HepG2 (cell line): ENCODE results near the gene MXRA7. TPM values are rescaled to one million over a fixed set of nuclear protein-coding genes. Genes with fewer than 3 reads are reported as not detected.

Experiments
- ARHGAP35 ChIP-seq: sonication (generic); formaldehyde crosslinking; IDR thresholded peaks from 2 replicates; pipeline ENCODE4 v1.9.0; 2022; ENCODE audit warnings: mild to moderate bottlenecking, inconsistent platforms, moderate library complexity, missing genetic modification reagents, borderline replicate concordance
- HNRNPK ChIP-seq: fragments of 200-400 bp; formaldehyde crosslinking; IDR thresholded peaks from 2 replicates; pipeline ENCODE4 v1.6.1; 2018; ENCODE audit warnings: low read length, low read depth, moderate library complexity, mild to moderate bottlenecking; ENCODE audit not compliant: poor library complexity, severe bottlenecking
- IKZF4 ChIP-seq: sonication (generic); formaldehyde crosslinking; IDR thresholded peaks from 2 replicates; pipeline ENCODE4 v1.5.1; 2020; ENCODE audit warnings: borderline replicate concordance, mild to moderate bottlenecking, low read depth, missing genetic modification reagents; ENCODE audit errors: not compliant biosample characterization
- JUND ChIP-seq: sonication (generic); formaldehyde crosslinking; IDR thresholded peaks from 2 replicates; pipeline ENCODE4 v1.8.0; 2022; ENCODE audit warnings: mild to moderate bottlenecking, missing genetic modification reagents
- KLF12 ChIP-seq: sonication (generic); formaldehyde crosslinking; IDR thresholded peaks from 2 replicates; pipeline ENCODE4 v1.4.0; 2020; ENCODE audit warnings: missing genetic modification reagents, borderline replicate concordance
- PHF5A ChIP-seq: IDR thresholded peaks from one replicate; pipeline ENCODE4 v1.6.1; 2018; ENCODE audit warnings: low read depth, missing genetic modification reagents; ENCODE audit not compliant: unreplicated experiment
- TIGD3 ChIP-seq: sonication (generic); formaldehyde crosslinking; IDR thresholded peaks from 2 replicates; pipeline ENCODE4 v1.5.1; 2020; ENCODE audit warnings: mild to moderate bottlenecking, missing genetic modification reagents, borderline replicate concordance
- ZNF121 ChIP-seq: sonication (generic); formaldehyde crosslinking; IDR thresholded peaks from 2 replicates; pipeline ENCODE4 v1.5.0; 2020; ENCODE audit warnings: mild to moderate bottlenecking, missing genetic modification reagents
- ZNF569 ChIP-seq: sonication (generic); formaldehyde crosslinking; IDR thresholded peaks from 2 replicates; pipeline ENCODE4 v1.5.0; 2020; ENCODE audit warnings: mild to moderate bottlenecking, missing genetic modification reagents, moderate library complexity, borderline replicate concordance
- ZNF614 ChIP-seq: IDR thresholded peaks from 2 replicates; pipeline ENCODE4 v1.6.1; 2018; ENCODE audit warnings: missing biosample characterization, missing genetic modification reagents, inconsistent platforms, borderline replicate concordance
- ZNF619 ChIP-seq: sonication (generic); formaldehyde crosslinking; IDR thresholded peaks from 2 replicates; pipeline ENCODE4 v1.4.0; 2020; ENCODE audit warnings: mild to moderate bottlenecking, missing genetic modification reagents
- ZNF7 ChIP-seq: IDR thresholded peaks from 2 replicates; pipeline ENCODE4 v1.6.1; 2016; ENCODE audit warnings: missing biosample characterization, missing genetic modification reagents
- ZNF841 ChIP-seq: sonication (generic); formaldehyde crosslinking; IDR thresholded peaks from 2 replicates; pipeline ENCODE4 v1.8.1; 2023; ENCODE audit warnings: missing genetic modification reagents, borderline replicate concordance
- polyA plus RNA-seq, 8 experiments: library from polyadenylated mRNA; depleted of rRNA in 3 of 8; stranded (reverse) in 7 of 8; unstranded in 1 of 8; fragments of >200 nt; fragmentation: Illumina TruSeq in 4 of 8; extraction: Trizol in 4 of 8; gene quantifications; 2 replicates each; pipeline versions ENCODE4 v1.2.1 to v1.2.3, GENCODE V29; 2011 to 2016; ENCODE audit warnings: low read depth in 4 of 8, missing spikeins in 1 of 8, mixed read lengths in 1 of 8; ENCODE audit not compliant: insufficient read depth in 1 of 8
- total RNA-seq, 5 experiments: library from RNA; depleted of rRNA; stranded (reverse); fragments of >200 nt; fragmentation: Illumina TruSeq; extraction: Trizol; gene quantifications; 2 replicates each; pipeline ENCODE4 v1.2.3, GENCODE V29; 2016; ENCODE audit warnings: low read depth in 1 of 5
- TF ChIP-seq, protein P1 (sequence below): IDR thresholded peaks from 2 replicates; pipeline ENCODE4 v1.6.1; 2016; ENCODE audit warnings: low read depth
- TF ChIP-seq, protein P2 (sequence below): sonication (generic); IDR thresholded peaks from 2 replicates; pipeline ENCODE4 v1.6.1; 2016; ENCODE audit warnings: low read depth, borderline replicate concordance

The MXRA7 gene
- total and polyA plus RNA-seq, 2 of the 13 experiments (the other 11 are each of a cell fraction or from before 2014, with no cell fraction given): 44.8 to 112 TPM

DNA sequence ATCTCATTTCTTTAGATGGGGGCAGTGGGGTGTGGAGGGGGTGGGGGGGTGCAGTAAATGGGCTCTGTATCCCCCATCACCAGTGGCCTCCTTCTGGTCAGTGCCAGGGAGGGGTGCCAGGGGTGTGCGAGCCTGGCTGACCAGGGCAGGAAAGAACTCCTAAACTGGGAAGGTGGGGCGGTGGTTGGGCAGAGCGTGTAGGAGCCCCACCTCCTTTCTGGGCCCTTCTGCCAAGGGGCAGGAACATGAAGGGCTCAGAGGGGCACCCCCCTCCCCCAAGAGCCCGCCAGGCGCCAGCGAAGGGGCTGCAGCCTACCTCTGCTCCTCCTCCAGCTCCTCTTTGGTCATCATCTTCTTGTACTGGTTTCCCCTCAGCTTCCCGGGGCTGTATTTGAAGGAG, 26.0 kb downstream of the MXRA7 start (continued):
- TF ChIP-seq PHF5A (CRISPR knock-in tag): no peak
- no peak for TF ChIP-seq JUND
- TF ChIP-seq ARHGAP35 (CRISPR knock-in tag): no peak
- no peak for TF ChIP-seq ZNF7 (CRISPR knock-in tag)
- TF ChIP-seq KLF12 (CRISPR knock-in tag): no peak
- TF ChIP-seq TIGD3 (CRISPR knock-in tag): no peak
- no peak for TF ChIP-seq ZNF121 (CRISPR knock-in tag)
- TF ChIP-seq ZNF841 (CRISPR knock-in tag): no peak
- TF ChIP-seq ZNF569 (CRISPR knock-in tag): no peak
- TF ChIP-seq ZNF619 (CRISPR knock-in tag): no peak
- no peak for TF ChIP-seq HNRNPK
- TF ChIP-seq, protein P1, sequence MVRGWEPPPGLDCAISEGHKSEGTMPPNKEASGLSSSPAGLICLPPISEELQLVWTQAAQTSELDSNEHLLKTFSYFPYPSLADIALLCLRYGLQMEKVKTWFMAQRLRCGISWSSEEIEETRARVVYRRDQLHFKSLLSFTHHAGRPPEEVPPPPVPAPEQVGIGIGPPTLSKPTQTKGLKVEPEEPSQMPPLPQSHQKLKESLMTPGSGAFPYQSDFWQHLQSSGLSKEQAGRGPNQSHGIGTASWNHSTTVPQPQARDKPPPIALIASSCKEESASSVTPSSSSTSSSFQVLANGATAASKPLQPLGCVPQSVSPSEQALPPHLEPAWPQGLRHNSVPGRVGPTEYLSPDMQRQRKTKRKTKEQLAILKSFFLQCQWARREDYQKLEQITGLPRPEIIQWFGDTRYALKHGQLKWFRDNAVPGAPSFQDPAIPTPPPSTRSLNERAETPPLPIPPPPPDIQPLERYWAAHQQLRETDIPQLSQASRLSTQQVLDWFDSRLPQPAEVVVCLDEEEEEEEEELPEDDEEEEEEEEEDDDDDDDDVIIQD (CRISPR knock-in tag): no peak
- TF ChIP-seq, protein P2, sequence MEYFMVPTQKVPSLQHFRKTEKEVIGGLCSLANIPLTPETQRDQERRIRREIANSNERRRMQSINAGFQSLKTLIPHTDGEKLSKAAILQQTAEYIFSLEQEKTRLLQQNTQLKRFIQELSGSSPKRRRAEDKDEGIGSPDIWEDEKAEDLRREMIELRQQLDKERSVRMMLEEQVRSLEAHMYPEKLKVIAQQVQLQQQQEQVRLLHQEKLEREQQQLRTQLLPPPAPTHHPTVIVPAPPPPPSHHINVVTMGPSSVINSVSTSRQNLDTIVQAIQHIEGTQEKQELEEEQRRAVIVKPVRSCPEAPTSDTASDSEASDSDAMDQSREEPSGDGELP: no peak
- no peak for TF ChIP-seq ZNF614 (CRISPR knock-in tag)
- no peak for TF ChIP-seq IKZF4 (CRISPR knock-in tag)
